ENCODE measurements around the gene CCDC17. TPM values are rescaled to one million over a fixed set of nuclear protein-coding genes. Genes with fewer than 3 reads are reported as not detected.

CCDC17 gene
- total and polyA plus RNA-seq, 2 of the 8 experiments (the other 6 are each of a cell fraction or from before 2014, with no cell fraction given), result 0.95 to 2.0 TPM

DNA sequence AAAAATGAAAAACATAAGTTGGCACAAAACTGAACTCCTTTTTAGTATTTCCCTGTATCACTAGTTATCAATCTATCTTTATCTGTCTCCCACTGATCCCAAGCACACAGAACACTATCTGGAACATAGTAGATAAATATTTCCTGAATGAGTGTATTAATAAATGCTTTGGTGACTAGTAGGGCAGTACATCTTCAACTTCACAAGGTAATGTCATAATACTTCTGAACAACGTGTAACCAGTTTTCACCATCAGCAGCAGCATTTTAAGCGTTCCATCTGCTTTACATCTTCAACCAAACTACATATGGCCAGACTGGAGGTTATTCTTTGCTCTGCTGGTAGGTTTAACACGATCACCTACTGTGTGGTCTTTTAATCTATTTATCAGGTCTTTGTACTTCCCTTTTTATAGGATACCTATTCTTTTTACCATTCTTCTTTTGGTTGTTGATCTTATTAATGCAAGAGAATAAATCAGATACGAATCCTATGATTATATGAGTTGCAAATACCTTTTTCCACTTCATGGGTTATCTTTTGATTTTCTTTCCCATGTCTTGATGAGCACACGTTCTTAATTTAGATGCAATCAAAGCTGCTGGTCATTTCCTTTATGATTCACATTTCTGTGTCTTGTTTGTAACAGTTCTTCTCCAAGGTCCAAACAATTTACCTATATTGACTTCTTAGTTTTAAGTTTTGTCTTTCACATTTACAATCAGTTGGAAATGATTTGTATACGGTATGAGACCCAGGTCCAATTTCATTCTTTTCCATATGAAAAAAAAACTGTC, 46.2 kb upstream of the CCDC17 start (continued):
- TF ChIP-seq EP300 (IDR thresholded peaks at IDR 0.05; ENCODE audit: borderline replicate concordance in 1 of 2, low read depth in 2 of 2, low read length in 2 of 2) (no peak), TEAD4 (IDR thresholded peaks at IDR 0.05; ENCODE audit: low read depth, low read length) (no peak)
